Daoy (cell line): Measurements from ENCODE around the gene FGR. TPM values are rescaled to one million over a fixed set of nuclear protein-coding genes. Genes with fewer than 3 reads are reported as not detected.

ENCODE experiments used
- DNase-seq: peaks from one replicate; pipeline ENCODE4 v3.0.0-alpha.2; 2015; ENCODE audit warnings: low read depth
- total RNA-seq: library from RNA; depleted of rRNA; stranded (reverse); fragments of >200 nt; shearing (Covaris generic); gene quantifications from 2 replicates; pipeline ENCODE4 v1.2.3, GENCODE V29; 2014

Gene FGR
- total RNA-seq, 1 experiment from 2014 or later: not detected

GRCh38 chr1:27589441-27589840 is 45.5 kb downstream of the FGR start:
- no peak for DNase-seq

GRCh38 chr1:27588256-27589232 is 46.4 kb downstream of the FGR start:
- DNase-seq: no peak

GRCh38 chr1:27585684-27586083 is 49.3 kb downstream of the FGR start:
- DNase-seq: no peak

GRCh38 chr1:27584453-27584852 is 50.5 kb downstream of the FGR start:
- DNase-seq: no peak

GRCh38 chr1:27583479-27583878 is 51.5 kb downstream of the FGR start:
- DNase-seq: no peak

GRCh38 chr1:27581823-27582243 is 53.2 kb downstream of the FGR start:
- no peak for DNase-seq

- no peak for DNase-seq
Observed at GRCh38 chr1:27577504-27578188, 57.3 kb downstream of the FGR start.

- DNase-seq: no peak
Observed at GRCh38 chr1:27576806-27577227, 58.2 kb downstream of the FGR start.

- peak; percentile 73 for DNase-seq
Observed at GRCh38 chr1:27575840-27576331, 59.1 kb downstream of the FGR start.

- DNase-seq: peak; percentile 88
Observed at GRCh38 chr1:27574871-27575831, 59.8 kb downstream of the FGR start.

- no peak for DNase-seq
Observed at GRCh38 chr1:27574001-27574781, 60.8 kb downstream of the FGR start.

GRCh38 chr1:27572679-27573426 is 62.1 kb downstream of the FGR start:
- DNase-seq: peak; percentile 60

GRCh38 chr1:27572019-27572678 is 62.8 kb downstream of the FGR start:
- no peak for DNase-seq

GRCh38 chr1:27571439-27572018 is 63.5 kb downstream of the FGR start:
- DNase-seq: no peak

GRCh38 chr1:27570784-27571183 is 64.2 kb downstream of the FGR start:
- no peak for DNase-seq

- no peak for DNase-seq
Observed at GRCh38 chr1:27570356-27570755, 64.6 kb downstream of the FGR start.

GRCh38 chr1:27569506-27570291 is 65.3 kb downstream of the FGR start:
- DNase-seq: no peak

- no peak for DNase-seq
Observed at GRCh38 chr1:27569088-27569460, 65.9 kb downstream of the FGR start.
